SU-DHL-6 (cell line): ENCODE data around the gene FKBP5.

Experiments
- CTCF ChIP-seq: fragments of 200-600 bp; sonication (generic); IDR thresholded peaks from one replicate; pipeline ENCODE4 v1.5.1; 2017; ENCODE audit warnings: antibody characterized with exemption, mild to moderate bottlenecking, low read length, moderate library complexity; ENCODE audit not compliant: insufficient read depth, poor library complexity, severe bottlenecking
- EZH2phosphoT487 ChIP-seq: fragments of 200-600 bp; sonication (generic), shearing (Covaris generic); conservative IDR thresholded peaks from 2 replicates; pipeline ENCODE4 v1.6.1; 2018; ENCODE audit warnings: mild to moderate bottlenecking, antibody characterized with exemption, low read length, moderate library complexity, mixed read lengths

DNA sequence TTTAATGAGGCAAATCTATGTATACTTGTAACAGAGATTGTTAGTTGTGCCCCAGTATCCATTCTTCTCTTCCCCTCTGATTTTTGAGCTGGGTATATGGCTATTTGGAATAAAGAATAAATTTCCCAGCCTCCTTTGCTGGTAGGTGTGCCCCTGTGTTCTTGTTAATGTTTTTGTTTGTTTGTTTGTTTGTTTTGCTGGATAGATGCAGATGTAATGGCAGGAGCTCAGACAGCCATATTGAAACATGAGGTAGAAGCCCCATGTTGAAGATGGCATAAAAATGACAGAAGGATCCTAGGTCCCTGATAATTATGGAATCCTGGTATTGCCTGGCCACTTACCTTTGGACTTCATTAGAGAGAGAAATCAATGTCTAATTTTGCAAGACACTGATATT, 19.9 kb upstream of the FKBP5 start:
- TF ChIP-seq CTCF: no peak
- TF ChIP-seq EZH2phosphoT487: no peak
